CD4-positive, alpha-beta T cell treated with Interleukin-15 for 4 hours (primary cell): ENCODE results near the gene MEA1.
A peak's percentile ranks its signal among the peaks of the same experiment; 100 is the strongest.

Source experiments
- DNase-seq: peaks from one replicate; pipeline ENCODE4 v3.0.0-alpha.2; 2020; ENCODE audit warnings: low spot score

The MEA1 gene

GRCh38 chr6:43038727-43039126 lies 25.0 kb upstream of the MEA1 start:
- no peak for DNase-seq

DNA sequence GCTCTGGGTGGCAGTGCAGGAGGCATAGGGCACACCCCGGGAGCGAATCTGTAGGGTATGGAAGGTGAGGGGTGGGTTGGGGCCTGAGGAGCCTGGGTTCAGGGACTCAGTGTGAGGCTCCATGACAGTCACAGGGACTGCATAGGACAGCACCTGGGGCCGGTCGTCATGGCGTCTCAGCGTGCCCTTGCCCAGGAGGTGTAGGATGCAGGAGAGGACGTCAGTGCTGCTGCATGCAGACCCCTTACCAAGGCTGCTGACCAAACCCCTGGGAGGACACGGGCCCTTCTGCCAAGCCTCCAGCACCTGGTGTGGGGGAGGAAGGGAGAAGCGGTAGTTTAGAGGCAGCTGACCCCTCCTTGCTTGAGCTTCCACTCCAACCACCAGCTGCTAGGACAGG lies 24.0 kb upstream of the MEA1 start:
- no peak for DNase-seq

- DNase-seq = no peak
These were observed 23.5 kb upstream of the MEA1 start for GRCh38 chr6:43037197-43037596.

DNA sequence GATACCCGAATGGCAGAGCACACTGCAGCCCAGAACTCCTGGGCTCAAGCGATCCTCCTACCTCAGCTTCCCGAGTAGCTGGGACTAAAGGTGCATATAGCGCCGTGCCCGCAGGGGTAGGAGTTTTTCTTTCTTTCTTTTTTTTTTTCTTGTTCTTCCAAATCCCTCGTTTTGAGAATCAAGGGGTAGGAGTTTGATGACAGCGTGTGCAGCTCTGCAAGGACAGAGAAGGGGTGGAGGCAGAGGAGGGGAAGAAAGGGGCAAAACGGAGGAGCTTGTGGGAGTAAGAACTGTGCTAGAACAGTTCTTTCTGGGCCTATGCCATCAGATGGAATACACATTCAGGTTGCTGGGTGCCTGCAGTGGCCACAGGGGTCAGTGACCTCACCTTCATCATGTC lies 23.0 kb upstream of the MEA1 start:
- no peak for DNase-seq

- no peak for DNase-seq
These were observed 21.9 kb upstream of the MEA1 start for GRCh38 chr6:43035495-43036194.

GRCh38 chr6:43034190-43034525 lies 20.4 kb upstream of the MEA1 start:
- no peak for DNase-seq

- no peak for DNase-seq
These were observed 19.9 kb upstream of the MEA1 start for GRCh38 chr6:43033496-43034189.

DNA sequence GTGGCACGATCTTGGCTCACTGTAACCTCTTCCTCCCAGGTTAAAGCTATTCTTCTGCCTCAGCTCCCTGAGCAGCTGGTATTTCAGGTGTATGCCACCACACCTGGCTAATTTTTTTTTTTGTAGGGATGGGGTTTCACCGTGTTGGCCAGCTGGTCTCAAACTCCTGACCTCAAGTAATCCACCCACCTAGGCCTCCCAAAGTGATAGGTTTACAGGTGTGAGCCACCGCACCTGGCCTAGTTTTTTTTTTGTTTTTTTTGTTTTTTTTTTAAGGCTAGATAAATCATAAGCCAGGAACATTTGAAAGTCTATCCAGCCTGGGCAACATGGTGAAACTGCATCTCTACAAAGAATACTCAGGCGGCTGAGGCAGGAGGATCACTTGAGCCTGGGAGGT lies 18.6 kb upstream of the MEA1 start:
- DNase-seq = no peak

GRCh38 chr6:43029120-43029519 lies 15.4 kb upstream of the MEA1 start:
- DNase-seq = no peak

- no peak for DNase-seq
These were observed 12.6 kb upstream of the MEA1 start for GRCh38 chr6:43026365-43026764.

DNA sequence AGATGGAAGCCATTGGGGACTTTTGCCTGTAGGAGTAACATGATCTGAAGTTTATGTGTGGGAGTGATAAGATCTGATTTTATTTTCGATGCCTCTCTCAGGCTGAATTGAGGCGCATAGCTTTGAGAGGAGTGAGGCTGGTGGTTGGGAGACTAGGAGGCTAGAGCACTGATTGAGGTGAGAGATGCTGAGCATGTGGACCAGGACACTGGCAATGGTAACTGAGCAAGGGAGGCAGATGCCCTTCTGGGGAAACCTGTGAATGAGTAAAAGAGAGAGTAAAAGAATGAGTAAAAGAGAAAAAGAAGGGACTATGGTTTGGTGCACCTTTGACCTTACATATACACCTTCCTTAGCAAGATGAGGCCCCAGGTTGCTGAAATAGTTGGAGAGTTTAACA lies 10.7 kb upstream of the MEA1 start:
- no peak for DNase-seq

DNA sequence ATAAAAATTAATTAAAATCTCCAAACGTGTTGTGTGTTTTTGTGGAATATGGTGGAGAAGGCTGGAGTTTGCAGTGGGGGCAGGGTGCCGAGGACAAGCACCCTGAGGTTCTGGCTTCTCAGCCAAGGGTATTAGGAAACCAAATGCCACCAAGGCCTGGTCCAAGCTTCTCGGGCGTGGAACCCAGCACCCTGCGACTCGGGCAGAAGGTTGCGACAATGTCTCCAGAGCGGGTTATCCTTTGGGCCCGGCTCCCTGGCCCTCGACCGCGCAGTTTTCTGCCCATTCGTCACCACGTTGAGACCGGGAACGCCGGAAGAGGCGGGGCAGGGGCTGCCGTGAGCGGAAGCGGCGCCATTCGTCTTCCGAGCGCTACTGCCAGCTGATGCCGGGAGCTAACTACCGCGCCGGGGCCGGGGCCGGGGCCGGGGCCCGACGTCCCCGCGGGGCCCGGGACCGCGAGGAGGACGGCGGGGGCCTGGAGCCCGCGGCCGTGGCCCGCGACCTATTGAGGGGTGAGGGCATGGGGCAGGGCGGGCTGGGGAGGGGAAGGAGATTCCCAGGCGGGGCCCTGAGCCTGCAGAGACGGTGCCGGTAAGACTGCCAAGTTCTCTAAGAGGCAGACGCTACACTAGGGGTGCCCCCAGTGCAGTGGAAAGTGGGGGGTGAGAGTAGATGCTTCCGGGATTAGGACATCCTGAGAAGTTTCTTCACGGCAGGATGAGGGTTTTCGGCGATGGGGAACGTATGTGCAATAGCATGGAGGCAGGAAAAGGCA lies 7.7 kb upstream of the MEA1 start, which contains the start of gene RRP36:
Gene RRP36, plus strand, starts transcription at position 354 of the 778 bp plus-strand sequence. Its CDS starts 32 bp downstream, at position 386.
- peak; percentile 66 for DNase-seq

- no peak for DNase-seq
These were observed 7.1 kb upstream of the MEA1 start for GRCh38 chr6:43020847-43021246.

DNA sequence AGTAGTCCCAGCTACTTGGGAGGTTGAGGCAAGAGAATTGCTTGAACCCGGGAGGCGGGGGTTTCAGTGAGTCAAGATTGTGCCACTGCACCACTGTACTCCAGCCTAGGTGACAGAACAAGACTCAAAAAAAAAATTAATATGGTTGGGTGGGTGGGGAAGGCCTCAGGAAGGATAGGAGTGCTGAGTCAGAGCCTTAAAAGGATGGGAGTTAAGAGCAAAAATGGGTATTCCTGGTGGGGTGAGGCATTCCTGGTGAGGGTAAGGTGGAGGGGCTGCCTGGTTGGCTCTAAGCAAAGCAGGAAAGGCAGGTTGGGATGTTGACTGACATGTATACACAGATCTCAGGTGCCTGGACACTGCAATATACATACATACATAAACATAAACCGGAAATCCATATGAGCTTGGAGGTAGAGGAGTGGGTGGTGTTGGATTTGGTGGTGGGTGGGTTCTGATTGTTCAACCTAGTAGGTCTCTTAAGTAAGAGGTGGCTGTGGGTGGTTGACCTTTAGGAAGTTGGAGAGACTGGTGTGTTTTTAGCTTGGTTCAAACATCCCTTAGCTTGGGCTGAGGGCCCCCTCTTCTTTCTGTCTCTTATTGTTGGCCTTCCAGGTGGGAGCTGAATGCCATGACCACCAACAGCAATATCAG lies 6.4 kb upstream of the MEA1 start:
- no peak for DNase-seq

- DNase-seq = no peak
These were observed 5.4 kb upstream of the MEA1 start for GRCh38 chr6:43019152-43019551.

GRCh38 chr6:43016943-43017334 lies 3.2 kb upstream of the MEA1 start:
- no peak for DNase-seq

- no peak for DNase-seq
These were observed 2.6 kb upstream of the MEA1 start for GRCh38 chr6:43016176-43016942.

- DNase-seq = no peak
These were observed 726 bp upstream of the MEA1 start for GRCh38 chr6:43014434-43014909.

DNA sequence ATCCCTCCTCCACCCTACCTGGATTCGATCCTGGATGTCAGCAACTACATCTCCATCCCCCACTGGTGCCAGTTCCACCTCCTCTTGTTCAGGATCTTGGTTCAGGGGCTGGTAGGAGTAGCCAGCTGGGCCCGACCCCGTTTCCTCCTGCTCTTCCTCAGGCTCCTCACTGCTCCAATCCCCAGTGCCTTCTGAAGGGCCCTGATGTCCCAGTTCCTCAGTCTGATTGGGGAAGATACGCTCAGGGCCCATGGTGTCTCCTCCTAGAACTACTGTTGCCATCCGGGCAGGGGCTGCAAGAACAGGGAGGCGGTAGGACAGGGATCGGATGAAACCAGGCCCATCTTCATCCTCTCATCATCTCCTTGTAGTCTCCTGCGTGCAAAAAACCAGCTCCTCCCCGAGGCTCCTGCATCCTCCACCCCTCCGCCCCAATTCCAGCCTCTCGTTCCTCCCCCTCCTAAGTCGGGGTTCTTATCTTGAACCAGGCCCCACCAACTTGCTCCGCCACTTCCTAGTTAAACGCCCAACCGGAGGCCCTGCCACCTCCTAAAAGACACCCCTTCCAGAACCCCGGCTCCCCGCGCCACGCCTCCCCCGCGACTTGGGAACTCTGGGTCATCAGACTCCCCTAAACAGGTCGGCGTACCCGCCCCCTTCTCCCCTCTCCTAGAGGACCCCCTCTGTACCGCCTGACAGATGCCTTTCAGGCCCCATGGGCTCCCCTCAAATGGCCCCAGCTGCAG lies 476 bp downstream of the MEA1 start:
- no peak for DNase-seq

DNA sequence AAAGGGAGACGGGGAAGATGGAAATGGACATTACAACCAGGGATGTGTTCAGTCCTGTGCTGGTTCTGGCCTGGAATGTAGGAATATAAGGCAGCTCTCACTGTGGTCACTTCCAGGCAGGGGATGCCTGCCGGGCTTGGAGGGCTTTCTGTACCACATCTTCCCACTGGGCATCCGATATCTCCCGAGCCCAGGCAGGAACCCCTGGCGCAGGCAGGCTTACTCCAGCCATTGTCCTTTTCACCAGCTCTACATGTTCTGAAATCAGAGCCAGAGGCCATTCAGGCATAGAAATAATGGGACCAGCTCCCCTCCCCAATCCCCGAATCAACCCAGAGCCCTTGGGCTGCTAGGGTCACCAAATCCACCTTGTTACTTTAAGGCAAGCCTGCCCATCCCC lies 1.4 kb downstream of the MEA1 start:
- no peak for DNase-seq

GRCh38 chr6:43011207-43011606 lies 2.5 kb downstream of the MEA1 start:
- no peak for DNase-seq
